DND-41 (cell line): ENCODE measurements around the gene CDC14A.

Experiments used
- ATAC-seq: fragments of 200-7000 bp; cut with Tn5 transposase; 3 replicates; pipeline ENCODE4 v1.9.1; 2021; ENCODE audit warnings: low read depth; ENCODE audit not compliant: insufficient read depth
- DNase-seq: peaks from one replicate; pipeline ENCODE4 v3.0.0-alpha.2; 2020
- H2AFZ ChIP-seq: 2 replicates; pipeline ENCODE4 v1.6.0; 2012; ENCODE audit warnings: low read depth, low read length
- H3K27ac ChIP-seq: 2 replicates; pipeline ENCODE4 v1.5.1; 2012; ENCODE audit warnings: low read length, inconsistent platforms
- H3K27me3 ChIP-seq: fragments of 200-600 bp; sonication (generic); 2 replicates; pipeline ENCODE4 v1.6.0; 2012; ENCODE audit warnings: low read length, mild to moderate bottlenecking, inconsistent platforms; ENCODE audit not compliant: insufficient read depth, poor library complexity
- H3K36me3 ChIP-seq: 2 replicates; pipeline ENCODE4 v1.5.1; 2012; ENCODE audit warnings: low read length, inconsistent platforms; ENCODE audit not compliant: insufficient read depth
- H3K4me1 ChIP-seq: 2 replicates; pipeline ENCODE4 v1.5.1; 2012; ENCODE audit warnings: mild to moderate bottlenecking, low read length; ENCODE audit not compliant: insufficient read depth
- H3K4me2 ChIP-seq: 2 replicates; pipeline ENCODE4 v1.6.0; 2012; ENCODE audit warnings: mild to moderate bottlenecking, moderate library complexity, low read length, inconsistent platforms; ENCODE audit not compliant: insufficient read depth
- H3K4me3 ChIP-seq, 2 experiments: fragments of 200-600 bp in 1 of 2; shearing (Covaris generic) in 1 of 2; 2 replicates each; pipeline ENCODE4 v1.5.1; 2012 to 2016; ENCODE audit warnings: inconsistent platforms in 2 of 2, low read length in 2 of 2, mild to moderate bottlenecking in 2 of 2, low read depth in 1 of 2, moderate library complexity in 1 of 2
- H3K79me2 ChIP-seq: 2 replicates; pipeline ENCODE4 v1.6.0; 2012; ENCODE audit warnings: low read length, inconsistent platforms; ENCODE audit not compliant: insufficient read depth
- H3K9ac ChIP-seq: 2 replicates; pipeline ENCODE4 v1.6.0; 2012; ENCODE audit warnings: low read depth, mild to moderate bottlenecking, inconsistent platforms, low read length, moderate library complexity
- H3K9me3 ChIP-seq: 2 replicates; pipeline ENCODE4 v1.5.1; 2012; ENCODE audit warnings: low read length, moderate library complexity, mild to moderate bottlenecking, inconsistent platforms; ENCODE audit not compliant: insufficient read depth, severe bottlenecking
- H4K20me1 ChIP-seq: 2 replicates; pipeline ENCODE4 v1.6.0; 2012; ENCODE audit warnings: low read length; ENCODE audit not compliant: insufficient read depth
- EZH2 ChIP-seq: IDR thresholded peaks from 3 replicates; pipeline ENCODE4 v1.6.1; 2012; ENCODE audit warnings: borderline replicate concordance, low read depth, mild to moderate bottlenecking, moderate library complexity, low read length, inconsistent platforms; ENCODE audit not compliant: severe bottlenecking
- TF ChIP-seq, protein P1 (sequence below): IDR thresholded peaks from 2 replicates; pipeline ENCODE4 v1.5.1; 2012; ENCODE audit warnings: borderline replicate concordance, low read length, moderate library complexity, mild to moderate bottlenecking; ENCODE audit not compliant: poor library complexity, severe bottlenecking; ENCODE audit errors: extremely low read depth

The CDC14A gene

DNA sequence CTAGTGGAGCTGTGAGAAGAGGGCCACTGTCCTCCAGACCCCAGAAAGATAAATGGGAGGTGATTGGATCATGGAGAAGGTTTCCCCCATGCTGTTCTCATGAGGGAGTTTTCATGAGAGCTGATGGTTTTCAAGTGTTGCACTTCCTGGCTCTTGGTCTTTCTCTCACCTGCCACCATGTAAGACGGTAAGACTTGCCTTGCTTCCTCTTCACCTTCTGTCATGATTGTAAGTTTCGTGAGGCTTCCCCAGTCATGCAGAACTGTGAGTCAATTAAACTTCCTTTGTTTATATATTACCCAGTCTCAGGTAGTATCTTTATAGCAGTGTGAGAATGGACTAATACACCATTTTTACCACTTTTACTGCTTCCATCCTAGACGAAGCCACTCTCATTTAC is 213.2 kb downstream of the CDC14A start:
- H3K9me3 ChIP-seq = no peaks in the 10 kb centered on the region
- H3K27me3 ChIP-seq = no peaks in the 10 kb centered on the region
- DNase-seq (no peak), ATAC-seq (no peak)
- H2AFZ ChIP-seq = no peak overlapping the region; the same call in 1 of the 2 replicates
- no peak overlapping the region for H3K4me3 ChIP-seq
- H3K4me1 ChIP-seq = no peaks in the 10 kb centered on the region
- no peaks in the 10 kb centered on the region for H3K79me2 ChIP-seq
- H3K27ac ChIP-seq = no peak overlapping the region
- H3K4me2 ChIP-seq = no peak overlapping the region
- TF ChIP-seq, protein P1, sequence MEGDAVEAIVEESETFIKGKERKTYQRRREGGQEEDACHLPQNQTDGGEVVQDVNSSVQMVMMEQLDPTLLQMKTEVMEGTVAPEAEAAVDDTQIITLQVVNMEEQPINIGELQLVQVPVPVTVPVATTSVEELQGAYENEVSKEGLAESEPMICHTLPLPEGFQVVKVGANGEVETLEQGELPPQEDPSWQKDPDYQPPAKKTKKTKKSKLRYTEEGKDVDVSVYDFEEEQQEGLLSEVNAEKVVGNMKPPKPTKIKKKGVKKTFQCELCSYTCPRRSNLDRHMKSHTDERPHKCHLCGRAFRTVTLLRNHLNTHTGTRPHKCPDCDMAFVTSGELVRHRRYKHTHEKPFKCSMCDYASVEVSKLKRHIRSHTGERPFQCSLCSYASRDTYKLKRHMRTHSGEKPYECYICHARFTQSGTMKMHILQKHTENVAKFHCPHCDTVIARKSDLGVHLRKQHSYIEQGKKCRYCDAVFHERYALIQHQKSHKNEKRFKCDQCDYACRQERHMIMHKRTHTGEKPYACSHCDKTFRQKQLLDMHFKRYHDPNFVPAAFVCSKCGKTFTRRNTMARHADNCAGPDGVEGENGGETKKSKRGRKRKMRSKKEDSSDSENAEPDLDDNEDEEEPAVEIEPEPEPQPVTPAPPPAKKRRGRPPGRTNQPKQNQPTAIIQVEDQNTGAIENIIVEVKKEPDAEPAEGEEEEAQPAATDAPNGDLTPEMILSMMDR = no peak
- TF ChIP-seq EZH2 = no peak
- no peaks in the 10 kb centered on the region for H4K20me1 ChIP-seq
- no peaks in the 10 kb centered on the region for H3K36me3 ChIP-seq
- no peak overlapping the region for H3K9ac ChIP-seq

DNA sequence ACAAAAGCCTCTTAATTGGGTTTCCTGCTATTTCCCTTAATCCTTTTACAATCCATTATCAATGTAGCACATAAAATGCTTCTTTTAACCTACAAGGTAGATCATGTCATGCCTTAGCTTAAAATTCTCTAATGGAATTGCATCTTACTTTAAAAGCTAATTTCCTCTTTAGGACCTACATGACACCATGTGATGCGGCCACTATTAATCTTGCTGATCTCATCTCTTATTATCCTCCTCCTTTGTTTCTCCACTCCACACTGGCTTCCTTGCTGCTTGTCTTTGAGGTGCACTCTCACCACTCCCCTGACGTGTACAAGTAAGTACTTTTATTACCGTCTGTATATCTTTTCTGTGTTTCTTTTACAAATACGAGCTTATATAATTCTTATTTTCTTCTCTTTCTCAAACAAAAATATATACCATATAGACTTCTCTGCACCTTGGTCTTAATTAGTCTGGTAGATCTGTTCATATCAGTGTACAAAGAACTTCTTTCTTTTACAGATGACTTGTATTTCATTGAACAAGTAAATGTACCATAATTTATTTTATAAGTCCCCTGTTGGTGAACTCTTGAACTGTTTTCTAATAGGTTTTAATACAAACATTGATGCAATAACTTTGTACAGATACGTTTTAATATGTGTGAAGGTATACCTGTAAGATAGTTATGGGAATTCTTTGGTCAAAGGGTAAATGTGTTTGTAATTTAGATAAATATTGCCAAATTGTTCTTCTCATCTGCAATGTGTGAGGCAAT is 213.8 kb downstream of the CDC14A start:
- H3K79me2 ChIP-seq = no peaks in the 10 kb centered on the region
- no peaks in the 10 kb centered on the region for H3K9me3 ChIP-seq
- no peaks in the 10 kb centered on the region for H3K4me1 ChIP-seq
- DNase-seq (no peak), ATAC-seq (no peak)
- H2AFZ ChIP-seq = no peak overlapping the region
- H3K36me3 ChIP-seq = no peaks in the 10 kb centered on the region
- no peak overlapping the region for H3K9ac ChIP-seq
- no peak overlapping the region for H3K27ac ChIP-seq
- TF ChIP-seq EZH2 = no peak
- TF ChIP-seq, protein P1 = no peak
- no peak overlapping the region for H3K4me3 ChIP-seq
- no peaks in the 10 kb centered on the region for H3K27me3 ChIP-seq
- H3K4me2 ChIP-seq = no peak overlapping the region
- H4K20me1 ChIP-seq = no peaks in the 10 kb centered on the region

DNA sequence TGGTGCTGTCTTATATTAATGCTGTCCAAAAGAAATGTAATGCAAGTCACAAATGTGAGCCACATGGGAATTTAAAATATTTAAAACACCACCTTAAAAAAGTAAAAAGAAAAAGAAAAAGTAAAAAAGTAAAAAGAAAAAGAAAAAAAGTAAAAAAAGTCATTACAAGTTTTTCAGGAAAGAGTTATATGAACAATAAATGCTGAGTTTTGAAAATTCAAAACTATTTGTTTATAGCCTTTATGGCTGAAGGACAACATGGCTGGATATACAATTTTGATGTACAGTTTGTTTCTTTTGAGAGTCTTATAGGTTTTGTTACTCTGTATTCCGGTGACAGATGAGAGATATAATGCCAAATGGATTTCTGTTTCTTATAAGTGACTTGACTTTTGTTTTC is 214.8 kb downstream of the CDC14A start:
- H3K9me3 ChIP-seq = no peaks in the 10 kb centered on the region
- no peaks in the 10 kb centered on the region for H3K36me3 ChIP-seq
- H3K4me2 ChIP-seq = no peak overlapping the region
- no peaks in the 10 kb centered on the region for H3K27me3 ChIP-seq
- TF ChIP-seq, protein P1 = no peak
- TF ChIP-seq EZH2 = no peak
- ATAC-seq (no peak), DNase-seq (no peak)
- H3K4me1 ChIP-seq = no peaks in the 10 kb centered on the region
- no peaks in the 10 kb centered on the region for H4K20me1 ChIP-seq
- no peaks in the 10 kb centered on the region for H3K79me2 ChIP-seq
- no peak overlapping the region for H3K9ac ChIP-seq
- H2AFZ ChIP-seq = no peak overlapping the region
- H3K27ac ChIP-seq = no peak overlapping the region
- no peak overlapping the region for H3K4me3 ChIP-seq
